Right lobe of liver (tissue), 6 donors: ENCODE measurements around the gene CUX1. TPM values are rescaled to one million over a fixed set of nuclear protein-coding genes. Genes with fewer than 3 reads are reported as not detected.

Experiments
- ATAC-seq, 4 donors: fragments of 200-7000 bp; cut with Tn5 transposase; one replicate each; pipeline ENCODE4 v1.9.1; 2020; ENCODE audit warnings: mild to moderate bottlenecking in 4 of 4, moderate library complexity in 4 of 4
- DNase-seq, 3 donors: peaks; one replicate each; pipeline ENCODE4 v3.0.0-alpha.2; 2020
- H3K27ac ChIP-seq, 3 donors: fragments of 200-600 bp; one replicate each; pipeline ENCODE4 v1.8.0; 2022
- H3K27me3 ChIP-seq, 2 donors: fragments of 200-600 bp; one replicate each; pipeline ENCODE4 v1.8.0; 2022
- H3K36me3 ChIP-seq, 4 donors: fragments of 200-600 bp; sonication (generic) in 1 of 4; one replicate each; pipeline versions ENCODE4 v1.5.1 to v1.8.0; 2017 to 2022; ENCODE audit warnings: control low read depth in 1 of 4
- H3K4me1 ChIP-seq, 4 donors: fragments of 200-600 bp; sonication (generic) in 1 of 4; one replicate each; pipeline versions ENCODE4 v1.5.1 to v1.8.0; 2017 to 2022; ENCODE audit warnings: control low read depth in 1 of 4
- H3K4me3 ChIP-seq, 3 donors: fragments of 200-600 bp; one replicate each; pipeline ENCODE4 v1.8.0; 2022
- H3K9me3 ChIP-seq, 4 donors: fragments of 200-600 bp; sonication (generic) in 1 of 4; one replicate each; pipeline versions ENCODE4 v1.5.1 to v1.8.0; 2017 to 2022; ENCODE audit warnings: control low read depth in 1 of 4
- POLR2A ChIP-seq: fragments of 450-650 bp; IDR thresholded peaks from one replicate; pipeline ENCODE4 v1.6.1; 2017; ENCODE audit warnings: antibody characterized with exemption, mild to moderate bottlenecking
- WGBS: methylation state at CpG from one replicate; pipeline ENCODE4 v1.1.6; 2018; ENCODE audit warnings: low coverage, low lambda C conversion rate; ENCODE audit not compliant: insufficient coverage; ENCODE audit errors: missing lambda C conversion rate; 5-methylcytosine and 5-hydroxymethylcytosine counted together
- intact Hi-C, 2 donors: fragments of 100-400 bp; cut with DNase I; formaldehyde crosslinking; loops; one replicate each; pipeline versions ENCODE4 v1.11.2 to v1.14.1; 2022
- total RNA-seq, 6 experiments: library from RNA; depleted of rRNA in 2 of 6; stranded (reverse); fragments of >200 nt in 2 of 6; fragmentation: NEBNext Ultra II Directional in 3 of 6; extraction: Animal tissue kit (Norgen Biotek cat#: 25700) in 3 of 6; gene quantifications; one replicate each; pipeline versions ENCODE4 v1.1.0 to v1.2.4, GENCODE V29; 2016 to 2023
- TF ChIP-seq, protein P1 (sequence below), 4 donors: fragments of 200-600 bp in 3 of 4; fragments of 450-650 bp in 1 of 4; IDR thresholded peaks; one replicate each; pipeline versions ENCODE4 v1.5.1 to v1.8.0; 2016 to 2022; ENCODE audit warnings: antibody characterized with exemption in 4 of 4, mild to moderate bottlenecking in 2 of 4
- donor health status: DM: no; HTN: yes; CAD: no.
- donor health status: DM: no; HTN: no; CAD: no.
- donor health status: DM: no; HTN: no; CAD: no.
- donor health status: DM: no; HTN: yes; CAD: no.
- donor health status: DM: no; HTN: yes; CAD: no.

CUX1 gene
- total RNA-seq, 6 experiments from 2014 or later: 34.3 to 53.1 (median 40.6) TPM

- Histone ChIP-seq H3K36me3 (no peaks in the 10 kb centered on the region), H3K9me3 (no peaks in the 10 kb centered on the region), H3K27ac (peak overlapping the region in 1 of 3 donors; percentile 27), H3K4me1 (peaks cover 0 to 21% (median 7%) of the 10 kb centered on the region in 4 donors), H3K27me3 (no peaks in the 10 kb centered on the region), H3K4me3 (no peak overlapping the region)
- 73% methylated on average over 9 of the region's 21 CpGs for WGBS
- intact Hi-C loops: no loop called here
- ATAC-seq: peak in 3 of 4 donors; percentile 14 to 41 (median 29)
- DNase-seq: no peak
- TF ChIP-seq POLR2A: no peak
Measured at GRCh38 chr7:102152672-102153598, 335.5 kb downstream of the CUX1 start.

GRCh38 chr7:102153599-102153946, 336.1 kb downstream of the CUX1 start:
- Histone ChIP-seq H3K4me3 (no peak overlapping the region), H3K36me3 (peaks cover 0 to under 1% (median 0%) of the 10 kb centered on the region in 4 donors), H3K4me1 (peaks cover 0 to 21% (median 7%) of the 10 kb centered on the region in 4 donors), H3K27ac (no peak overlapping the region), H3K9me3 (no peaks in the 10 kb centered on the region), H3K27me3 (no peaks in the 10 kb centered on the region)
- TF ChIP-seq POLR2A: no peak
- TF ChIP-seq, protein P1, sequence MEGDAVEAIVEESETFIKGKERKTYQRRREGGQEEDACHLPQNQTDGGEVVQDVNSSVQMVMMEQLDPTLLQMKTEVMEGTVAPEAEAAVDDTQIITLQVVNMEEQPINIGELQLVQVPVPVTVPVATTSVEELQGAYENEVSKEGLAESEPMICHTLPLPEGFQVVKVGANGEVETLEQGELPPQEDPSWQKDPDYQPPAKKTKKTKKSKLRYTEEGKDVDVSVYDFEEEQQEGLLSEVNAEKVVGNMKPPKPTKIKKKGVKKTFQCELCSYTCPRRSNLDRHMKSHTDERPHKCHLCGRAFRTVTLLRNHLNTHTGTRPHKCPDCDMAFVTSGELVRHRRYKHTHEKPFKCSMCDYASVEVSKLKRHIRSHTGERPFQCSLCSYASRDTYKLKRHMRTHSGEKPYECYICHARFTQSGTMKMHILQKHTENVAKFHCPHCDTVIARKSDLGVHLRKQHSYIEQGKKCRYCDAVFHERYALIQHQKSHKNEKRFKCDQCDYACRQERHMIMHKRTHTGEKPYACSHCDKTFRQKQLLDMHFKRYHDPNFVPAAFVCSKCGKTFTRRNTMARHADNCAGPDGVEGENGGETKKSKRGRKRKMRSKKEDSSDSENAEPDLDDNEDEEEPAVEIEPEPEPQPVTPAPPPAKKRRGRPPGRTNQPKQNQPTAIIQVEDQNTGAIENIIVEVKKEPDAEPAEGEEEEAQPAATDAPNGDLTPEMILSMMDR (IDR thresholded peaks at IDR 0.05): no peak
- DNase-seq (no peak), ATAC-seq (no peak)
- intact Hi-C loops: no loop called here
- WGBS: 96% methylated on average over 6 of the region's 7 CpGs

DNA sequence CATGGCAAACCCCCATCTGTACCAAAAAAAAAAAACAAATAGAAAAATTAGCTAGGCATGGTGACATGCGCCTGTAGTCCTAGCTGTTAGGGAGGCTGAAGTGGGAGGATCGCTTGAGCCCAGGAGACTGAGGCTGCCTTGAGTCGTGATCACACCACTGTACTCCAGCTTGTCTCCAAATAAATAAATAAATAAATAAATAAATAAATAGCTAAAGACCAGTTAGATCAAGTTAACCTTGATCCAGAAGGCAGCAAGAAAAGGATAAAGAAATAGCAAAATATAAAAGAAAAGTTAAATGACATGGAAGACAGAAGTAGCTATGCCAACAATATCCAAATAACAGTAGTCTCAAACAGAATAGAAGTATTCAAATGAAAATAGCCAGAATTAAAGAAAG, 337.0 kb downstream of the CUX1 start:
- no peak overlapping the region for H3K27ac ChIP-seq
- DNase-seq: no peak
- H3K4me1 ChIP-seq: peaks cover 0 to 21% (median 7%) of the 10 kb centered on the region in 4 donors
- WGBS: 92% methylated on average over 2 of the region's 3 CpGs
- no peak overlapping the region for H3K4me3 ChIP-seq
- intact Hi-C loops: no loop called here
- H3K27me3 ChIP-seq: no peaks in the 10 kb centered on the region
- TF ChIP-seq POLR2A: no peak
- TF ChIP-seq, protein P1 (IDR thresholded peaks at IDR 0.05): no peak
- H3K36me3 ChIP-seq: peaks cover 0 to 3% (median 0%) of the 10 kb centered on the region in 4 donors
- no peak for ATAC-seq
- no peaks in the 10 kb centered on the region for H3K9me3 ChIP-seq

- 28% methylated on average over 8 of the region's 10 CpGs for WGBS
- Histone ChIP-seq H3K36me3 (peaks cover 0 to 3% (median 0%) of the 10 kb centered on the region in 4 donors), H3K4me1 (peaks cover 0 to 21% (median 7%) of the 10 kb centered on the region in 4 donors), H3K27me3 (no peaks in the 10 kb centered on the region), H3K9me3 (no peaks in the 10 kb centered on the region), H3K27ac (peak overlapping the region; percentile 0 to 58 (median 33)), H3K4me3 (no peak overlapping the region)
- no peak for TF ChIP-seq POLR2A
- TF ChIP-seq, protein P1 (IDR thresholded peaks at IDR 0.05): no peak
- intact Hi-C loops: no loop called here
- peak; percentile 83 to 89 (median 86) for ATAC-seq
- peak; percentile 85 to 88 (median 85) for DNase-seq
Measured at GRCh38 chr7:102155821-102156441, 338.5 kb downstream of the CUX1 start.

- no peak for DNase-seq
- Histone ChIP-seq H3K4me3 (no peak overlapping the region), H3K4me1 (peaks cover 0 to 21% (median 7%) of the 10 kb centered on the region in 4 donors), H3K36me3 (peaks cover 0 to 3% (median 0%) of the 10 kb centered on the region in 4 donors), H3K9me3 (no peaks in the 10 kb centered on the region), H3K27ac (no peak overlapping the region), H3K27me3 (no peaks in the 10 kb centered on the region)
- no CpG with 5 or more reads among the region's 9 CpGs for WGBS
- intact Hi-C loops: no loop called here
- TF ChIP-seq, protein P1 (IDR thresholded peaks at IDR 0.05): no peak
- TF ChIP-seq POLR2A: no peak
- ATAC-seq: no peak
Measured at GRCh38 chr7:102156867-102157266, 339.4 kb downstream of the CUX1 start.
